GM21381 (cell line): ENCODE data around the gene CLDN22.
"Not testable (repeated sequence)": the region's sequence is repeated elsewhere in the genome, so short reads cannot be mapped to it uniquely, and the experiment has no call there.

Experiments
- ATAC-seq: cut with Tn5 transposase; IDR thresholded peaks from one replicate; pipeline ENCODE4 v1.9.1; 2021; ENCODE audit warnings: mild to moderate bottlenecking, moderate library complexity; ENCODE audit not compliant: unreplicated experiment

The CLDN22 gene

GRCh38 chr4:183347566-183347965, 27.5 kb upstream of the CLDN22 start:
- ATAC-seq = no peak

- ATAC-seq = no peak
Measured at GRCh38 chr4:183347146-183347545, 27.1 kb upstream of the CLDN22 start.

GRCh38 chr4:183345261-183345660, 25.2 kb upstream of the CLDN22 start:
- ATAC-seq = no peak

- ATAC-seq = no peak
Measured at GRCh38 chr4:183344523-183345255, 24.6 kb upstream of the CLDN22 start.

GRCh38 chr4:183343730-183344129, 23.7 kb upstream of the CLDN22 start:
- no peak for ATAC-seq

- ATAC-seq = no peak
Measured at GRCh38 chr4:183342541-183343533, 22.8 kb upstream of the CLDN22 start.

GRCh38 chr4:183337833-183338232, 17.8 kb upstream of the CLDN22 start:
- no peak for ATAC-seq

GRCh38 chr4:183337349-183337748, 17.3 kb upstream of the CLDN22 start:
- ATAC-seq = no peak

- no peak for ATAC-seq
Measured at GRCh38 chr4:183335369-183335940, 15.4 kb upstream of the CLDN22 start.

GRCh38 chr4:183333983-183334382, 13.9 kb upstream of the CLDN22 start:
- ATAC-seq = no peak

- ATAC-seq = no peak
Measured at GRCh38 chr4:183333202-183333601, 13.1 kb upstream of the CLDN22 start.

- ATAC-seq = no peak
Measured at GRCh38 chr4:183332447-183332846, 12.4 kb upstream of the CLDN22 start.

- no peak for ATAC-seq
Measured at GRCh38 chr4:183330841-183331240, 10.8 kb upstream of the CLDN22 start.

GRCh38 chr4:183329954-183330742, 10.1 kb upstream of the CLDN22 start:
- no peak for ATAC-seq

GRCh38 chr4:183329244-183329643, 9.2 kb upstream of the CLDN22 start:
- no peak for ATAC-seq

- ATAC-seq = no peak
Measured at GRCh38 chr4:183328832-183329231, 8.8 kb upstream of the CLDN22 start.

- ATAC-seq = no peak
Measured at GRCh38 chr4:183327827-183328226, 7.8 kb upstream of the CLDN22 start.

GRCh38 chr4:183326853-183327252, 6.8 kb upstream of the CLDN22 start:
- no peak for ATAC-seq

- not testable (repeated sequence) for ATAC-seq
Measured at GRCh38 chr4:183326387-183326786, 6.3 kb upstream of the CLDN22 start.

GRCh38 chr4:183324619-183325018, 4.5 kb upstream of the CLDN22 start:
- no peak for ATAC-seq

- not testable (repeated sequence) for ATAC-seq
Measured at GRCh38 chr4:183324056-183324455, 4.0 kb upstream of the CLDN22 start.
